ENCODE results near the gene AP2A1. TPM values are rescaled to one million over a fixed set of nuclear protein-coding genes. Genes with fewer than 3 reads are reported as not detected.

Gene AP2A1
- total and polyA plus RNA-seq, 9 of the 15 experiments (the other 6 are each of a cell fraction or from before 2014, with no cell fraction given), result 0.55 to 150 (median 31.9) TPM

GRCh38 chr19:49820125-49820524 is 53.3 kb downstream of the AP2A1 start (continued):
- TF ChIP-seq ZNF384 (IDR thresholded peaks at IDR 0.05; ENCODE audit: low read depth, low read length), result no peak
- TF ChIP-seq ZNF511 (CRISPR knock-in tag; IDR thresholded peaks at IDR 0.05), result no peak
- TF ChIP-seq ZZZ3 (IDR thresholded peaks at IDR 0.05), result no peak
- TF ChIP-seq ZNF407 (IDR thresholded peaks at IDR 0.05; ENCODE audit: low read depth), result no peak
- no peak for TF ChIP-seq ERF (CRISPR knock-in tag; IDR thresholded peaks at IDR 0.05)
- no peak for TF ChIP-seq CAMTA2 (CRISPR knock-in tag; conservative IDR thresholded peaks at IDR 0.05)
- TF ChIP-seq CBFA2T2 (conservative IDR thresholded peaks at IDR 0.05), result peak; percentile 65
- no peak for TF ChIP-seq ZNF217 (CRISPR knock-in tag; IDR thresholded peaks at IDR 0.05)
- TF ChIP-seq ZNF24 (IDR thresholded peaks at IDR 0.05), result no peak
- TF ChIP-seq RNF2 (IDR thresholded peaks at IDR 0.05), result no peak
- no peak for TF ChIP-seq GABPA (tag; conservative IDR thresholded peaks at IDR 0.05; ENCODE audit: low read depth)
- TF ChIP-seq ZBTB49 (CRISPR knock-in tag; IDR thresholded peaks at IDR 0.05; ENCODE audit: borderline replicate concordance), result no peak
- no peak for TF ChIP-seq ZNF764 (CRISPR knock-in tag; IDR thresholded peaks at IDR 0.05; ENCODE audit: low read depth)
- peak; percentile 73 for TF ChIP-seq TCF3 (CRISPR knock-in tag; IDR thresholded peaks at IDR 0.05)
- TF ChIP-seq TAF9B (IDR thresholded peaks at IDR 0.05; ENCODE audit: partially characterized antibody), result no peak
- TF ChIP-seq ZNF174 (CRISPR knock-in tag; IDR thresholded peaks at IDR 0.05), result no peak
- TF ChIP-seq IRF9 (tag; IDR thresholded peaks at IDR 0.05), result no peak
